ENCODE measurements around the gene EZH2. TPM values are rescaled to one million over a fixed set of nuclear protein-coding genes. Genes with fewer than 3 reads are reported as not detected.

Gene EZH2
- total and polyA plus RNA-seq, 9 donors = 2.5 to 5.6 (median 4.0) TPM

GRCh38 chr7:148773334-148773733 is 110.8 kb downstream of the EZH2 start:
- Histone ChIP-seq H3K4me3 (no peak overlapping the region), H3K27ac (no peak overlapping the region), H3K9me3 (no peaks in the 10 kb centered on the region), H3K4me1 (ENCODE audit: insufficient read depth) (no peaks in the 10 kb centered on the region), H3K36me3 (no peaks in the 10 kb centered on the region), H3K27me3 (no peaks in the 10 kb centered on the region)
- DNase-seq = no peak
- TF ChIP-seq EP300 (IDR thresholded peaks at IDR 0.05) (no peak), POLR2A (IDR thresholded peaks at IDR 0.05) (no peak)
- TF ChIP-seq, protein P1, sequence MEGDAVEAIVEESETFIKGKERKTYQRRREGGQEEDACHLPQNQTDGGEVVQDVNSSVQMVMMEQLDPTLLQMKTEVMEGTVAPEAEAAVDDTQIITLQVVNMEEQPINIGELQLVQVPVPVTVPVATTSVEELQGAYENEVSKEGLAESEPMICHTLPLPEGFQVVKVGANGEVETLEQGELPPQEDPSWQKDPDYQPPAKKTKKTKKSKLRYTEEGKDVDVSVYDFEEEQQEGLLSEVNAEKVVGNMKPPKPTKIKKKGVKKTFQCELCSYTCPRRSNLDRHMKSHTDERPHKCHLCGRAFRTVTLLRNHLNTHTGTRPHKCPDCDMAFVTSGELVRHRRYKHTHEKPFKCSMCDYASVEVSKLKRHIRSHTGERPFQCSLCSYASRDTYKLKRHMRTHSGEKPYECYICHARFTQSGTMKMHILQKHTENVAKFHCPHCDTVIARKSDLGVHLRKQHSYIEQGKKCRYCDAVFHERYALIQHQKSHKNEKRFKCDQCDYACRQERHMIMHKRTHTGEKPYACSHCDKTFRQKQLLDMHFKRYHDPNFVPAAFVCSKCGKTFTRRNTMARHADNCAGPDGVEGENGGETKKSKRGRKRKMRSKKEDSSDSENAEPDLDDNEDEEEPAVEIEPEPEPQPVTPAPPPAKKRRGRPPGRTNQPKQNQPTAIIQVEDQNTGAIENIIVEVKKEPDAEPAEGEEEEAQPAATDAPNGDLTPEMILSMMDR (IDR thresholded peaks at IDR 0.05) = no peak
- WGBS, 3 donors = 80 to 83% (median 81%) methylated on average over 10 of the region's 10 CpGs
- intact Hi-C loops (cut with DNase I) = no loop called here

GRCh38 chr7:148772297-148773089 is 111.6 kb downstream of the EZH2 start:
- 82 to 87% (median 84%) methylated on average over 8 of the region's 8 CpGs for WGBS, 3 donors
- TF ChIP-seq EP300 (IDR thresholded peaks at IDR 0.05) (no peak), POLR2A (IDR thresholded peaks at IDR 0.05) (no peak)
- TF ChIP-seq, protein P1 (IDR thresholded peaks at IDR 0.05) = no peak
- DNase-seq = no peak

GRCh38 chr7:148770004-148770403 is 114.1 kb downstream of the EZH2 start:
- intact Hi-C loops (cut with DNase I) = no loop called here
- no peaks in the 10 kb centered on the region for H3K9me3 ChIP-seq
- no peak overlapping the region for H3K4me3 ChIP-seq
- H3K27me3 ChIP-seq = no peaks in the 10 kb centered on the region
- DNase-seq = no peak
- H3K4me1 ChIP-seq (ENCODE audit: insufficient read depth) = no peaks in the 10 kb centered on the region
- TF ChIP-seq POLR2A (IDR thresholded peaks at IDR 0.05) = no peak
- TF ChIP-seq EP300 (IDR thresholded peaks at IDR 0.05) = no peak
- TF ChIP-seq, protein P1 (IDR thresholded peaks at IDR 0.05) = no peak
- H3K27ac ChIP-seq = no peak overlapping the region
- WGBS, 3 donors = 63 to 76% (median 70%) methylated on average over 6 of the region's 6 CpGs
- no peaks in the 10 kb centered on the region for H3K36me3 ChIP-seq

More at GRCh38 chr7:148772297-148773089, 111.6 kb downstream of the EZH2 start:
- no peaks in the 10 kb centered on the region for H3K9me3 ChIP-seq
- H3K36me3 ChIP-seq = no peaks in the 10 kb centered on the region
- no peaks in the 10 kb centered on the region for H3K27me3 ChIP-seq
- intact Hi-C loops (cut with DNase I) = no loop called here
- H3K4me3 ChIP-seq = no peak overlapping the region
- no peak overlapping the region for H3K27ac ChIP-seq
- H3K4me1 ChIP-seq (ENCODE audit: insufficient read depth) = no peaks in the 10 kb centered on the region

GRCh38 chr7:148763622-148764021 is 120.5 kb downstream of the EZH2 start:
- H3K27ac ChIP-seq = no peak overlapping the region
- H3K27me3 ChIP-seq = no peaks in the 10 kb centered on the region
- intact Hi-C loops (cut with DNase I) = no loop called here
- no peaks in the 10 kb centered on the region for H3K4me1 ChIP-seq (ENCODE audit: insufficient read depth)
- no peaks in the 10 kb centered on the region for H3K9me3 ChIP-seq
- DNase-seq = no peak
- no peak for TF ChIP-seq POLR2A (IDR thresholded peaks at IDR 0.05)
- TF ChIP-seq EP300 (IDR thresholded peaks at IDR 0.05) = no peak
- TF ChIP-seq, protein P1 (IDR thresholded peaks at IDR 0.05) = no peak
- H3K36me3 ChIP-seq = no peaks in the 10 kb centered on the region
- H3K4me3 ChIP-seq = no peak overlapping the region

Measured in ovary (tissue), 9 donors.